Panc1 (cell line): ENCODE results near the gene ELK4. TPM values are rescaled to one million over a fixed set of nuclear protein-coding genes. Genes with fewer than 3 reads are reported as not detected.

ENCODE experiments used
- ATAC-seq: fragments of 200-7000 bp; cut with Tn5 transposase; 2 replicates; pipeline ENCODE4 v1.9.1; 2020; ENCODE audit warnings: mild to moderate bottlenecking, moderate library complexity
- BruUV-seq: library from RNA; stranded (reverse); fragments of 400-500 nt; replicated peaks from 2 replicates; lab custom pipeline; 2021; lab: Mats Ljungman, UMichigan
- CTCF ChIA-PET: fragments of 300-600 bp; sonication (Branson Sonifier 250); formaldehyde crosslinking; loops from one replicate; lab custom pipeline; 2022; ENCODE audit warnings: antibody characterized with exemption; lab: Charles Lee
- POLR2A ChIA-PET: fragments of 300-600 bp; sonication (Branson Sonifier 250); formaldehyde crosslinking; loops from one replicate; lab custom pipeline; 2022; ENCODE audit warnings: antibody characterized with exemption; lab: Charles Lee
- DNase-seq: peaks from one replicate; pipeline ENCODE4 v3.0.0-alpha.2; 2010; ENCODE audit warnings: low read depth, low spot score
- H3K27ac ChIP-seq: 2 replicates; pipeline ENCODE4 v1.5.1; 2011; ENCODE audit warnings: mild to moderate bottlenecking, low read length, inconsistent platforms
- H3K27me3 ChIP-seq: fragments of 200-500 bp; sonication (Bioruptor generic); 2 replicates; pipeline ENCODE4 v1.6.0; 2014; ENCODE audit warnings: low read length, inconsistent platforms; ENCODE audit not compliant: control insufficient read depth, insufficient read depth
- H3K36me3 ChIP-seq: fragments of 200-500 bp; sonication (Bioruptor generic); 2 replicates; pipeline ENCODE4 v1.5.1; 2014; ENCODE audit warnings: inconsistent platforms, mild to moderate bottlenecking, low read length, moderate library complexity; ENCODE audit not compliant: control insufficient read depth, insufficient read depth
- H3K4me1 ChIP-seq: 2 replicates; pipeline ENCODE4 v1.5.1; 2011; ENCODE audit warnings: inconsistent platforms, mild to moderate bottlenecking, low read length, moderate library complexity; ENCODE audit not compliant: control insufficient read depth, insufficient read depth
- H3K4me3 ChIP-seq, 2 experiments: 2 replicates each; pipeline ENCODE4 v1.5.1; 2011 to 2012; ENCODE audit warnings: low read depth in 2 of 2, low read length in 2 of 2, mild to moderate bottlenecking in 2 of 2, inconsistent platforms in 1 of 2, moderate library complexity in 1 of 2
- H3K9me3 ChIP-seq: fragments of 200-500 bp; sonication (Bioruptor generic); 2 replicates; pipeline ENCODE4 v1.5.1; 2014; ENCODE audit warnings: low read depth, mild to moderate bottlenecking, inconsistent platforms, low read length, moderate library complexity; ENCODE audit not compliant: control insufficient read depth, insufficient read depth
- CTCF ChIP-seq: fragments of 450-650 bp; IDR thresholded peaks from 2 replicates; pipeline ENCODE4 v1.5.1; 2017; ENCODE audit warnings: mild to moderate bottlenecking
- POLR2AphosphoS5 ChIP-seq: IDR thresholded peaks from 2 replicates; pipeline ENCODE4 v1.6.1; 2012; ENCODE audit warnings: mild to moderate bottlenecking, low read depth, low read length, moderate library complexity
- REST ChIP-seq, 2 experiments: IDR thresholded peaks; 2 replicates each; pipeline ENCODE4 v1.6.1; 2011 to 2012; ENCODE audit warnings: low read depth in 2 of 2, control low read depth in 1 of 2, low read length in 1 of 2, mild to moderate bottlenecking in 1 of 2, moderate library complexity in 1 of 2; ENCODE audit not compliant: insufficient read depth in 1 of 2
- SIN3A ChIP-seq: IDR thresholded peaks from 2 replicates; pipeline ENCODE4 v1.6.1; 2012; ENCODE audit warnings: low read depth, mild to moderate bottlenecking, low read length, moderate library complexity, borderline replicate concordance; ENCODE audit not compliant: insufficient read depth
- TCF7L2 ChIP-seq: IDR thresholded peaks from 2 replicates; pipeline ENCODE4 v1.6.1; 2011; ENCODE audit warnings: mild to moderate bottlenecking, low read depth, low read length, inconsistent platforms
- in situ Hi-C: cut with HindIII; loops from 2 replicates; pipeline ENCODE4 v1.10.0; 2016; ENCODE audit warnings: low sequenced_read_pairs, low pct_unique_long_range_greater_than_20kb
- intact Hi-C: fragments of 100-400 bp; cut with micrococcal nuclease; formaldehyde crosslinking; loops from one replicate; pipeline ENCODE4 v1.10.0; 2022; ENCODE audit not compliant: unreplicated experiment
- total RNA-seq: library from RNA; stranded (reverse); gene quantifications from one replicate; pipeline ENCODE4 v1.2.1, GENCODE V29; 2021; ENCODE audit not compliant: unreplicated experiment

The ELK4 gene
- total RNA-seq, 1 experiment from 2014 or later = 54.6 TPM

- TF ChIP-seq TCF7L2 = no peak
- peak; percentile 83; the same call in 1 of the 2 replicates for TF ChIP-seq SIN3A
- POLR2A ChIA-PET = interaction anchor here (0.7 to 0.8 kb wide), 4 partner anchors 18 to 557 kb away, joined by 3 to 12 read pairs (median 4); no protein-coding TSS in a partner anchor
- H3K4me1 ChIP-seq = peaks cover 15% of the 10 kb centered on the region
- intact Hi-C loops = no loop called here
- no peaks in the 10 kb centered on the region for H3K9me3 ChIP-seq
- in situ Hi-C loops = no loop called here
- H3K27ac ChIP-seq = peak within 1 kb of the TSS; percentile 40; the same call in 1 of the 2 replicates
- no peaks in the 10 kb centered on the region for H3K36me3 ChIP-seq
- DNase-seq (no peak), ATAC-seq (peak; percentile 86)
- BruUV-seq = no TSS peak
- peak within 1 kb of the TSS; percentile 66 to 75 for H3K4me3 ChIP-seq
- H3K27me3 ChIP-seq = no peaks in the 10 kb centered on the region
- CTCF ChIA-PET = interaction anchor here (1.3 kb wide), 1 partner anchor 22 kb away, joined by 6 read pairs; no protein-coding TSS in a partner anchor
These were observed 48.5 kb upstream of the ELK4 start, which contains the start of gene SLC45A3 for GRCh38 chr1:205680073-205680851. SLC45A3 (minus strand) TSS chr1:205680509; CDS start chr1:205664656, 15,853 bp downstream.

GRCh38 chr1:205678286-205679111 lies 46.7 kb upstream of the ELK4 start:
- DNase-seq (no peak), ATAC-seq (no peak)
- no peak overlapping the region for H3K27ac ChIP-seq
- no peaks in the 10 kb centered on the region for H3K27me3 ChIP-seq
- H3K9me3 ChIP-seq = no peaks in the 10 kb centered on the region
- ChIA-PET POLR2A (no interaction called here), CTCF (interaction anchor here (0.6 kb wide), 1 partner anchor 22 kb away, joined by 3 read pairs; no protein-coding TSS in a partner anchor)
- in situ Hi-C loops = no loop called here
- H3K36me3 ChIP-seq = no peaks in the 10 kb centered on the region
- intact Hi-C loops = no loop called here
- TF ChIP-seq REST (IDR thresholded peaks at IDR 0.05; ENCODE audit: insufficient read depth in 1 of 2, low read depth in 2 of 2, low read length in 1 of 2) = no peak
- TF ChIP-seq TCF7L2 = no peak
- no peak for TF ChIP-seq POLR2AphosphoS5
- TF ChIP-seq SIN3A = no peak
- TF ChIP-seq CTCF = no peak
- BruUV-seq = no TSS peak
- H3K4me1 ChIP-seq = peaks cover 15% of the 10 kb centered on the region
- peak overlapping the region in 1 of 2 experiments; percentile 66; a peak in 1 of 4 replicates for H3K4me3 ChIP-seq
